Fibroblast of lung (primary cell): ENCODE results near the gene SMIM36.

ENCODE experiments used
- CTCF ChIP-seq, 2 donors: IDR thresholded peaks in 1 of 2; conservative IDR thresholded peaks in 1 of 2; 1 replicate in 1 of 2; 2 replicates in 1 of 2; pipeline ENCODE4 v1.5.1; 2011 to 2012; ENCODE audit warnings: low read length in 2 of 2, control low read depth in 1 of 2, inconsistent platforms in 1 of 2, low read depth in 1 of 2, mild to moderate bottlenecking in 1 of 2
- EZH2 ChIP-seq: IDR thresholded peaks from 2 replicates; pipeline ENCODE4 v1.5.1; 2012; ENCODE audit warnings: low read length, control low read depth, mild to moderate bottlenecking; ENCODE audit errors: missing control alignments

GRCh38 chr17:55444471-55445441 is 66.5 kb downstream of the SMIM36 start:
- TF ChIP-seq CTCF (conservative IDR thresholded peaks at IDR 0.05 in 1 of 2, IDR thresholded peaks at IDR 0.05 in 1 of 2; ENCODE audit: low read depth in 1 of 2, low read length in 2 of 2) (no peak), EZH2 (no peak)
